ENCODE data around the gene SAP30L.

SAP30L gene

DNA sequence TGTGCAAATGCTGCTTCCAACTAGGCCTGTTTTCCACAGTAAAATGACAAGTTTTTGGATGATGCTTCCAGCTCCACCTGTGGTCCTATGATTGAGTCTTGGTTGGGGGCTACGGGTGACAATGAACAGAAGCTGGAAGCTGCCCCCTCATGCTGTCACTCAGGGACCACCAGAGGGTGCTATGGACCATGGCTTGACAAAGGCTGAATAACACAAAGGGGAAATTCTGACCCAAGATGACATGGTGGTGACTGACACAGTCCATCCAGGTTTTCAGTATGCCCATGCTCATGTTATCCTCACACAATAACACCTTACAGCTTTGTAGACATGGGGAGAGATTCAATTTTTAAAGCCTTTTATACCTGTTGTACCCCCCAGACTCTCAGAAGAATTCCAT is 23.9 kb upstream of the SAP30L start:
- no peak for DNase-seq (ENCODE audit: low read depth)

GRCh38 chr5:154422298-154422697 is 23.5 kb upstream of the SAP30L start:
- DNase-seq (ENCODE audit: low read depth), result no peak

DNA sequence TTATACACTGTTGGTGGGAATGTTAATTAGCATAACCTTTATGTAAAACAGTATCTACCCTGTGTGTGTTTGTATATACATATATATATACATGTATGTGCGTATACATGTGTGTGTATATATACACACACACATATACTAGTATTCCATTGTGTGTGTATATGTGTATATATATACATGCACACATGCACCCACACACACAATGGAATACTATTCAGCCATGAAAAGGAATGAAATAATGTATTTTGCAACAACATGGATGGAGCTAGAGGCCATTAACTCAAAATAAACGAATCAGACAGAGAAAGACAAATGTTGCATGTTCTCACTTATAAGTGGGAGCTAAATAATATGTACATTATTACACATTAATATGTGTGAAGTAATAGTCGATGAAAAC is 17.6 kb upstream of the SAP30L start:
- no peak for DNase-seq (ENCODE audit: low read depth)

GRCh38 chr5:154429341-154429740 is 16.5 kb upstream of the SAP30L start:
- DNase-seq (ENCODE audit: low read depth), result no peak

DNA sequence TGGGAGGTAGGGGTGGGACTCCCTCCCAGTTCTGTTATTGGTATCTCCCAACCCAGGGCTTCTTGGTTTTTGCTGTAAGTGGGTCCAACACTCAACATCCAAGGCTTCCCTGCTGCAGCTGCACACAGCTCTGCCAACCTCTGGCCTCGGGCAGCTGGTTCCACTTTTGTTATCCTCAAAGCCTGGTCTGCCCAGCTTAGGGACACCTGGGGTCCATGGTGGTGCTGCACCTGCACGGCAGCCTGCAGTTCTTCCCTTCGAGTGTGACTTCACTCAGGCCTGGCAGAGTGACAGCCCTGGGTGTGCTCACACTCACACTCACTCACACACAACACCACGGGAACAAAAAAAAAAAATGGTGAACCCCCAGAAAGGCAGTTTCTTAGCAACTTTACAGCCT is 15.3 kb upstream of the SAP30L start:
- DNase-seq (ENCODE audit: low read depth), result no peak

- DNase-seq (ENCODE audit: low read depth), result no peak
Measured at GRCh38 chr5:154430961-154431630, 14.7 kb upstream of the SAP30L start.

GRCh38 chr5:154435226-154435625 is 10.6 kb upstream of the SAP30L start:
- no peak for DNase-seq (ENCODE audit: low read depth)

DNA sequence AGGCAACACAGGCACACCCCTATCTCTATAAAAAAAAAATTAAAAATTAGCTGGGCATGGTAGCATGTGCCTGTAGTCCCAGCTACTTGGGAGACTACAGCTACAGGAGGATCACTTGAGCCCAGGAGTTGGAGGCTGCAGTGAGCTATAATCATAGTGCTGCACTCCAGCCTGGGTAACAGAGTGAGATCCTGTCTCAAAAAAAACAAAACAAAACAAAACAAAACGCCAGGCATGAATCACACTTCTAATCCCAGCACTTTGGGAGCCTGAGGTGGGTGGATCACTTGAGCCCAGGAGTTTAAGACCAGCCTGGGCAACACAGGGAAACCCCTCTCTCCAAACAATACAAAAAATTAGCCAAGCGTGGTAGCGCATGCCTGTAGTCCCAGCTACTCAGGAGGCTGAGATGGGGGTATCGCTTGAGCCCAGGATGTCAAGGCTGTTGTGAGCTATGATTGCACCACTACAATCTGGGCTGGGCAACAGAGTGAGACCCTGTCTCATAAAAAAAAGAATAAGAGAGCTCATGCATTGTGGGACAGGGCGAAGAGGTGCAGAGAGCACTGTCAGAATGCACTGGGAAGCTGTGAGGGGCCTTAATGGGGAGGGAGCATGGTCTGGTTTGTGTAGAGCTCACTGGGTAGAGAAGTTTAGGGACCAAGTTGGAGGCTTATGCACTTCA is 8.4 kb upstream of the SAP30L start:
- DNase-seq (ENCODE audit: low read depth), result no peak

- DNase-seq (ENCODE audit: low read depth), result no peak
Measured at GRCh38 chr5:154440540-154440939, 5.3 kb upstream of the SAP30L start.

DNA sequence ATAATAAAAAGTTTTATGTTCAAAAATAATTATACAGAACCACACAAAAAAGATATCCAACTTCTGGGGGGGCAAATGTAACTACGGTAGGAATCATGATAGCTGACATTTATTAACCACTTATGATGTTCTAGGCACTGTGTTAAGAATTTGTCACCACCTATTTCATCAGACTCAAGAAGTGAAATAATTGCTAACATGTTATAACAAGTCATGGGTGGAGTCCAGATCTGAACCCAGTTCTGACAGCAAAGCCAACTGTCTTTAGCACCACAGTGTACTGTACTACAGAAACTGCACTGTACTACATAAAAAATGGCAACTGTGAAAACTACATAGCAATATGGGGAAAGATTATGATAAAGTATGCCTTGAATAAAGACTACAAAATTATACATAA is 3.0 kb upstream of the SAP30L start:
- no peak for DNase-seq (ENCODE audit: low read depth)

DNA sequence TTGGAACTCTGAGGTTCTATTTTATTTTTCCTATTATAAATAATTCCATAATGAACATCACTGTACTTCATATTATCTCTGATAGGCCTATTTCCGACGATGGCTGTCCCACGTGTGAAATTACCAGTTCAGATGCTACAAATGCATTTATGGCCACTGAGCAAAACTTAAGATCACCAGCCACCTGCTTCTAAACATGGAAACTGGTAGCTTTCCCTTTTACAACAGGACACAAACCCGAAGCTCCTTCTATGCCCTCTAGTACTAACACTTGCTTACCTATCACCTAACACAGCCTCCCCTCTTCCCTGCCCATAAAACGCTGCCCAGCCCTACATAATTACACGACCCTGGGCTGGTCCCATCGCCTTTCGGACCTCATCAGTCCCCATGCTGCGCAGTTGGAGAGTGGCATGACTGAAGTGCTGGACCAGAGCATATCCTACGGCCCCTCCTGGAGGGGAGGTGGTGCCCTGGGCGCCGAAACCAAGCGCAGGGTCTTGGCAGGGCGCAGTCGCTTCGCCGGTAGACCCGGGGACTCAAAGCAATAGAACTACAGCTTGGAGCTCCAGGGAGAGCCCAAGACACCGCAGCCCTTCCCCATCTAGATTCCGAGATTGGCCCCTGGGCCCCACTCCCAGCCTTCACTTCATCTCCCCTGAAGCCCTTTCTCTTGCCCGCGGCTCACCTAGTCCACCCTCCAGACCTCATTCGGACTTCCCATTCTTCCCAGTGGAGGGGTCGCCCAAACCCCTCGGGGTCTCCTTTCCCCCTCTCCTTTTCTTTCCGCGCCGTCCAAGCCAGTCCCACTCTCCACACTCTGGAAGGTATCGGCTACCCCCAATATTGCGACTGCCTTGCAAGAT is 1.0 kb upstream of the SAP30L start:
- no peak for DNase-seq (ENCODE audit: low read depth)

DNA sequence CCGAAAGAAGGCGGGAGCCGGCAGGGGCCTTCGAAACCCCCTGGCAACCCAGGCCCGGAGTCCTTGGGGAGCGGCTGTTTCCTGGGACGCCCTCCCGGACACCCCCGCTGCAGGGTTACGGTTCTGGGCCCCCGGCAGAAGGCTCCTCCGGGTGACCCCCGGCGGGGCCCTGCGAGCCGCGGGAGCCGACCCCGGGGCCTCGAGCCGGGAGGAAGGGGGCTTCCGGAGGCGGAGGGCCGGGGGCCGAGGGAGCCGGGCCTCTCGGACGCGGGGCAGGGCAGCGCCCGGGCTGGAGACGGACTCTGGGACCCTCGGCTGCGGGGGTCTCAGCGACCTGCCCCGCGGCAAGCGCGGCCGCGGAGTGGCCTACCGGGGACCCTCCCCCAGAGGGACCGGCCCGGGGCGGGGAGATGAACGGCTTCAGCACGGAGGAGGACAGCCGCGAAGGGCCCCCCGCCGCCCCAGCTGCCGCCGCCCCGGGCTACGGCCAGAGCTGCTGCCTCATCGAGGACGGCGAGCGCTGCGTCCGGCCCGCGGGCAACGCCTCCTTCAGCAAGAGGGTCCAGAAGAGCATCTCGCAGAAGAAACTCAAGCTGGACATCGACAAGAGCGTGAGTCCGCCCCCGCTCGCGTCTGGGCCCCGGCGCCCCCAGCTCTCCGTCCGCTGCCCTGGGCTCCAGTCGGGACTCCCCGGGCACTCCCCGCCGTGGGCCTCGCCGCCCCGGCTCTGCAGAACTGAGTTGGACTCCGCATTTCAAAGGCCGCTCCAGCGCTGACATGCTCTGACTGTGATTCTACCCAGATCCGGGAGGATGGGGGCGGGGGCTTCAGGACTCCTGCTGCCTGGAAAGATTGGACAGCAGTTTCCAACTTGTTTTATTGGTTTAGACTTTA is 645 bp downstream of the SAP30L start:
- peak; percentile 22 for DNase-seq (ENCODE audit: low read depth)

DNA sequence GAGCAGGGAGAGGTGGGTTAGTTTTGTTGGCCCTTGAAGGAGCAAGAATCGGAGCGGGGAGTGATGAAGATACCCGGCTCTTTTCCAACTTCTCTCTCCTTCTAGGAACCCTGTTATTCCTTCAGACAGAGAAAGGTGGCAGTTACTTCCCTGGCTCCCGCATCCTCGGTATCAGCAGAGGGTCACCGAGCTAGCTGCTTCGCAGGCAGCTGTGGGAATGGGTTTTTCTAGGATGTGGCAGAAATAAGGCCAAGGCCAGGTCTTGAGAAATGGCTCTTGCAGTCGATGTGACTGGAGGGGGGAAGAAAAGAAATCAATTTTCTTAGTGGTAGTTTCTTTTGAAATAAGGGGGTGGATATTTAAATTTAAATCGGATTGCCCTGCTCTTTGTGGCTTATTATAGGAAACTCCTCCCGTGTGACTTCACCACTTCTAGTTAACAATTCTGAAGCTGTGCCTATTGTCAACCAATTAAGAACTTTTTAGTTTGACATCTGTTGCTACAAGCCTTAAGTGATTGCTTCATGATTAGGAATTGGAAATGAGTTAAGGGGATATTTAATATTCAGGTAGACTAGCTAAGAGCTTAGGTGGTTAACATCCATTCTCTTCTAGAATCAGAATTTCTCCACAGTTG is 1.4 kb downstream of the SAP30L start:
- no peak for DNase-seq (ENCODE audit: low read depth)

DNA sequence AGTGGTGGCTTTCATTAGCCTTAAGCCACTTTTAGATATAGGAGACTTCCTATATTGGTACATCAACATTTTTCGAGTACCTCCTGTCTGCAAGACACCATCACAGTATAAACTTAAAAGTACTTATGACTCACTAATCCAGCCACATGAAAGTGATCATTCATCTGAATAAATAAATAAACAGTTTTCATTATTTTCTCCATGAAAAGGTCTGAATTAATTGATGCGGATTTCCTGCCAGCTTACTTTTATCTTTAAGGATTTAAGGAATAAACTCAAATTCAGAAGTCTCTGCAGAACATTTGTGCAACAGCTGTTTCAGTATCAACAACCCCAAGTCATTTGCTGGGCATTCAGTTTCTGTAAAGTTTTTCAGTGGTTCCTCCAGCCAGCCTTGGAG is 4.0 kb downstream of the SAP30L start:
- DNase-seq (ENCODE audit: low read depth), result no peak

GRCh38 chr5:154451957-154452356 is 6.2 kb downstream of the SAP30L start:
- DNase-seq (ENCODE audit: low read depth), result no peak

DNA sequence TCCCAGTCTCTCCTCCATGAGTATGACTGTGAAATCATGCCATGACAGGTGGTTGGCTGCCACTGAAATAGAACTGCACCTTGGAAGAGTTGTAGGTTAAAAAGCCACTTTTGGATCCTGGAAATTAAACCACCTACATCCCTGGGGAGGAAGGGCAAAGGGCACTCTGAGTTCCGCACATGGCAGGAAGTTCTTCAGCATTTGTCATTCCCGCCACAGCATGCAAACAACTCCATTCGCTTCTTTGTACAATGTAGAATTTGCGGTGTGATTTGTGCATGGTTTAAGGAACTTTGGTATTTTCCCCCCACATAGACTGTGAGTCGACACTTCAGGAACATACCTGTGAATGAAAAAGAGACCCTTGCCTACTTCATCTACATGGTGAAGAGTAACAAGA is 9.8 kb downstream of the SAP30L start:
- no peak for DNase-seq (ENCODE audit: low read depth)

DNA sequence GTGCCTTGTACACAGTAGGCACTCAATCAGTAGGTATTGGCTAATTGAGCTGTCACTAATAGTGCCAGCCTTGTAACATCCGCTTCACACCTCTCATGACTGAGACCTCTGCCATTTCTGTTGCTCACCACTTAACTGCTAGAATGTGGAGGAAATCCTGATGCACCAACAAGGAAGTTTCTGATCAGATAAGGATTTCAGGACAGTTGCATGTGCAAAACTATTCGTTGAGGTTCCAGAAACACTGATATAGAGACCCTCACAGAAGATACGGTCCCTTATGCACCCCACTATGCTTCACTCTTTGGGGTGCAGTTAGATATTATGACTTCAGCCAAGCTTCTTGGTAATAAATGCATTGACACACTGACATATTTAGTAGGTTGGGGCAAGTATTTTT is 10.7 kb downstream of the SAP30L start:
- DNase-seq (ENCODE audit: low read depth), result no peak

DNA sequence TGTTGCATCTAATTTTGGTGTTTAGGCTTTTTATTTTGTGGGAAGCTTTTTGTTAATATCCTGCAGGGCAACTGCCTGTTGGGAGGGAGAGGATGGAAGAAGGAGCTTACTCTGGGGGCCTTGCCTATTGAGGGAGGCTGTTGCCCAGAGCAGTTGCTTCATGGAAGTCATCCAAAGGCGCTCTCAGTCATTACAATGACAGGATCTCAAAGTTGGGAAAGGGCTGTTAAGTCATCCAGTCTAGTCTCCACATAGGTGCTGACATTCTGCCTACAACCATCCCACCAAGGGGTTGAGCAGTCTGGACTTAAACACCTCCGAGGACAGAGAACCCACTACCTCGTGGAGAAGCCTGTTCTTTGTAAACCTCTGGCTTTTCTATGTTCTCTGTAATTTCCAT is 13.2 kb downstream of the SAP30L start:
- no peak for DNase-seq (ENCODE audit: low read depth)

DNA sequence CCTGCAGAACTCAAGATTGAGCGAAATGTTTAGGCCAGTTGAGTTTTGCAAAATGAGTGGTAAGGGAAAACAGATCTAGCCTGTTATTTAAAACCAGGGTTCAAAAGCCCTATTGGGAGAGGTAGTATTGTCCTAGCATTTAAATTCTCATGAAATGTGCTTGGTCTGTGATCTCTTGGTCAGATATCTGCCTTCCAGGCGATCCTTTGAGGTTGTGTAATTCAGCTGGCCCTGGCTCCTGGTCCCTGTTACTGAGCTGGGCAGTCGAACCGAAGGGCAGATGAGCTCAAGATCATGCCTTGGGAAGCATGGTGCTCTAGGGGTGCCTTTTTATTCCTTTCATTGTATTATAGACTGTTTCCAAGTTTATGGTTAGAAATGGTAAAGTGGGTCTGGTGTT is 14.4 kb downstream of the SAP30L start:
- no peak for DNase-seq (ENCODE audit: low read depth)

- DNase-seq (ENCODE audit: low read depth), result no peak
Measured at GRCh38 chr5:154461531-154461930, 15.7 kb downstream of the SAP30L start.

- no peak for DNase-seq (ENCODE audit: low read depth)
Measured at GRCh38 chr5:154464438-154464837, 18.6 kb downstream of the SAP30L start.
